Neutrophil (primary cell): Measurements from ENCODE around the gene ABLIM1.

ENCODE experiments used
- H3K27ac ChIP-seq: fragments of 200-600 bp; sonication (generic); 2 replicates; pipeline ENCODE4 v1.5.1; 2016; ENCODE audit warnings: mild to moderate bottlenecking, moderate library complexity
- H3K27me3 ChIP-seq: fragments of 200-600 bp; sonication (generic); 2 replicates; pipeline ENCODE4 v1.6.0; 2016; ENCODE audit warnings: mild to moderate bottlenecking
- H3K36me3 ChIP-seq: fragments of 200-600 bp; sonication (generic); 2 replicates; pipeline ENCODE4 v1.5.1; 2017
- H3K4me1 ChIP-seq, 2 experiments: fragments of 200-600 bp in 1 of 2; sonication (generic) in 1 of 2; 1 replicate in 1 of 2; 2 replicates in 1 of 2; pipeline versions ENCODE4 v1.5.1 to v1.6.1; 2013 to 2016; ENCODE audit warnings: low read depth in 1 of 2, low read length in 1 of 2, mild to moderate bottlenecking in 1 of 2, moderate library complexity in 1 of 2; ENCODE audit not compliant: control insufficient read depth in 1 of 2, insufficient read depth in 1 of 2
- H3K4me3 ChIP-seq, 2 experiments: fragments of 200-600 bp in 1 of 2; sonication (generic) in 1 of 2; 1 replicate in 1 of 2; 2 replicates in 1 of 2; pipeline ENCODE4 v1.5.1; 2013 to 2016; ENCODE audit warnings: low read depth in 1 of 2, low read length in 1 of 2, mild to moderate bottlenecking in 1 of 2, moderate library complexity in 1 of 2
- H3K9me3 ChIP-seq: fragments of 200-600 bp; sonication (generic); 2 replicates; pipeline ENCODE4 v1.5.1; 2016
- CTCF ChIP-seq: fragments of 200-600 bp; sonication (generic); IDR thresholded peaks from 2 replicates; pipeline ENCODE4 v1.5.1; 2016; ENCODE audit warnings: antibody characterized with exemption

ABLIM1 gene

GRCh38 chr10:114432566-114433093, 225.4 kb downstream of the ABLIM1 start:
- TF ChIP-seq CTCF, result no peak
- Histone ChIP-seq H3K4me1 (no peaks in the 10 kb centered on the region), H3K9me3 (no peaks in the 10 kb centered on the region), H3K27ac (no peak overlapping the region), H3K4me3 (no peak overlapping the region), H3K36me3 (no peaks in the 10 kb centered on the region), H3K27me3 (no peaks in the 10 kb centered on the region)

- no peaks in the 10 kb centered on the region for H3K27me3 ChIP-seq
- H3K27ac ChIP-seq, result no peak overlapping the region
- H3K4me3 ChIP-seq, result no peak overlapping the region
- H3K9me3 ChIP-seq, result no peaks in the 10 kb centered on the region
- H3K36me3 ChIP-seq, result no peaks in the 10 kb centered on the region
- TF ChIP-seq CTCF, result no peak
- no peaks in the 10 kb centered on the region for H3K4me1 ChIP-seq
These were observed 226.5 kb downstream of the ABLIM1 start for GRCh38 chr10:114431414-114432135.

- no peaks in the 10 kb centered on the region for H3K9me3 ChIP-seq
- no peaks in the 10 kb centered on the region for H3K36me3 ChIP-seq
- no peak overlapping the region for H3K4me3 ChIP-seq
- no peaks in the 10 kb centered on the region for H3K27me3 ChIP-seq
- H3K27ac ChIP-seq, result no peak overlapping the region
- no peaks in the 10 kb centered on the region for H3K4me1 ChIP-seq
- TF ChIP-seq CTCF, result no peak
These were observed 227.2 kb downstream of the ABLIM1 start for GRCh38 chr10:114430688-114431413.

- Histone ChIP-seq H3K27me3 (no peaks in the 10 kb centered on the region), H3K4me3 (no peak overlapping the region), H3K27ac (no peak overlapping the region), H3K36me3 (no peaks in the 10 kb centered on the region), H3K4me1 (no peaks in the 10 kb centered on the region), H3K9me3 (no peaks in the 10 kb centered on the region)
- TF ChIP-seq CTCF, result no peak
These were observed 228.3 kb downstream of the ABLIM1 start for GRCh38 chr10:114429581-114430335.

GRCh38 chr10:114427124-114427852, 230.8 kb downstream of the ABLIM1 start:
- no peaks in the 10 kb centered on the region for H3K4me1 ChIP-seq
- no peak overlapping the region for H3K4me3 ChIP-seq
- no peak overlapping the region for H3K27ac ChIP-seq
- no peaks in the 10 kb centered on the region for H3K27me3 ChIP-seq
- TF ChIP-seq CTCF, result no peak
- no peaks in the 10 kb centered on the region for H3K9me3 ChIP-seq
- H3K36me3 ChIP-seq, result no peaks in the 10 kb centered on the region
